ENCODE measurements around the gene DERL2.
"Not testable (repeated sequence)": the region's sequence is repeated elsewhere in the genome, so short reads cannot be mapped to it uniquely, and the experiment has no call there.

DERL2 gene

GRCh38 chr17:5438716-5439445 is 47.1 kb downstream of the DERL2 start, which contains the start of gene C1QBP:
Gene C1QBP (minus strand): TSS chr17:5439155. CDS start chr17:5439073, 82 bp downstream.
- Histone ChIP-seq H3K36me3 (peaks cover 32% of the 10 kb centered on the region), H3K27me3 (no peaks in the 10 kb centered on the region), H3K4me3 (ENCODE audit: low read depth, low read length) (peak within 1 kb of the TSS; percentile 91), H3K4me1 (no peaks in the 10 kb centered on the region), H3K9me3 (no peaks in the 10 kb centered on the region)
- peak; percentile 79 for DNase-seq
- peak; percentile 75 for TF ChIP-seq CTCF (IDR thresholded peaks at IDR 0.05; ENCODE audit: low read depth, low read length)

- no peaks in the 10 kb centered on the region for H3K9me3 ChIP-seq
- H3K4me3 ChIP-seq (ENCODE audit: low read depth, low read length): peak overlapping the region; percentile 91
- H3K36me3 ChIP-seq: peaks cover 42% of the 10 kb centered on the region
- no peak for DNase-seq
- H3K27me3 ChIP-seq: no peaks in the 10 kb centered on the region
- H3K4me1 ChIP-seq: no peaks in the 10 kb centered on the region
- no peak for TF ChIP-seq CTCF (IDR thresholded peaks at IDR 0.05; ENCODE audit: low read depth, low read length)
Measured at GRCh38 chr17:5437721-5438317, 48.2 kb downstream of the DERL2 start.

GRCh38 chr17:5435781-5436315 is 50.1 kb downstream of the DERL2 start:
- H3K9me3 ChIP-seq; DNase-seq; H3K4me3 ChIP-seq (ENCODE audit: low read depth, low read length); H3K27me3 ChIP-seq; H3K4me1 ChIP-seq: not testable (repeated sequence)
- H3K36me3 ChIP-seq: peaks cover 54% of the 10 kb centered on the region

- no peaks in the 10 kb centered on the region for H3K27me3 ChIP-seq
- H3K4me1 ChIP-seq: no peaks in the 10 kb centered on the region
- TF ChIP-seq CTCF (IDR thresholded peaks at IDR 0.05; ENCODE audit: low read depth, low read length): no peak
- H3K36me3 ChIP-seq: peaks cover 56% of the 10 kb centered on the region
- no peak for DNase-seq
- no peaks in the 10 kb centered on the region for H3K9me3 ChIP-seq
- H3K4me3 ChIP-seq (ENCODE audit: low read depth, low read length): no peak overlapping the region
Measured at GRCh38 chr17:5434984-5435383, 51.0 kb downstream of the DERL2 start.

- no peak overlapping the region for H3K4me3 ChIP-seq (ENCODE audit: low read depth, low read length)
- no peak for DNase-seq
- H3K9me3 ChIP-seq: no peaks in the 10 kb centered on the region
- peaks cover 61% of the 10 kb centered on the region for H3K36me3 ChIP-seq
- no peak for TF ChIP-seq CTCF (IDR thresholded peaks at IDR 0.05; ENCODE audit: low read depth, low read length)
- no peaks in the 10 kb centered on the region for H3K4me1 ChIP-seq
- H3K27me3 ChIP-seq: no peaks in the 10 kb centered on the region
Measured at GRCh38 chr17:5431949-5432556, 53.9 kb downstream of the DERL2 start.

- not testable (repeated sequence) for H3K9me3 ChIP-seq; DNase-seq; H3K4me1 ChIP-seq; H3K27me3 ChIP-seq; H3K4me3 ChIP-seq (ENCODE audit: low read depth, low read length)
- peaks cover 55% of the 10 kb centered on the region for H3K36me3 ChIP-seq
Measured at GRCh38 chr17:5431234-5431633, 54.7 kb downstream of the DERL2 start.

Data from BE2C (cell line).